Ramos (cell line): ENCODE measurements around the gene ANAPC2.

ENCODE experiments used
- in situ Hi-C: fragments of 300-500 bp; cut with MboI; formaldehyde crosslinking; loops from one replicate; pipeline ENCODE4 v1.14.3; 2022; ENCODE audit warnings: low sequenced_read_pairs; ENCODE audit not compliant: unreplicated experiment

ANAPC2 gene

GRCh38 chr9:137216188-137216965 lies 28.0 kb upstream of the ANAPC2 start:
- in situ Hi-C loops, result no loop called here

- in situ Hi-C loops, result no loop called here
These were observed 27.0 kb upstream of the ANAPC2 start for GRCh38 chr9:137215196-137215986.

- in situ Hi-C loops, result no loop called here
These were observed 26.3 kb upstream of the ANAPC2 start for GRCh38 chr9:137214620-137215019.

GRCh38 chr9:137213160-137214060 lies 25.1 kb upstream of the ANAPC2 start:
- in situ Hi-C loops, result no loop called here

GRCh38 chr9:137212520-137212919 lies 24.2 kb upstream of the ANAPC2 start:
- in situ Hi-C loops, result no loop called here

GRCh38 chr9:137211532-137211931 lies 23.2 kb upstream of the ANAPC2 start:
- in situ Hi-C loops, result no loop called here

- in situ Hi-C loops, result no loop called here
These were observed 18.2 kb upstream of the ANAPC2 start for GRCh38 chr9:137206602-137207001.

GRCh38 chr9:137205126-137206069 lies 17.0 kb upstream of the ANAPC2 start, which contains the start of the genes NDOR1 and TMEM203:
Gene NDOR1 (plus strand): TSS chr9:137205700. CDS start chr9:137205778, 78 bp downstream.
Gene TMEM203 (minus strand): TSS chr9:137205648. CDS start chr9:137205414, 234 bp downstream.
- in situ Hi-C loops, result no loop called here

- in situ Hi-C loops, result no loop called here
These were observed 16.4 kb upstream of the ANAPC2 start for GRCh38 chr9:137204731-137205125.

- in situ Hi-C loops, result no loop called here
These were observed 14.6 kb upstream of the ANAPC2 start for GRCh38 chr9:137202966-137203365.

GRCh38 chr9:137201205-137201868 lies 13.0 kb upstream of the ANAPC2 start:
- in situ Hi-C loops, result no loop called here

GRCh38 chr9:137200311-137201204 lies 12.2 kb upstream of the ANAPC2 start, which contains the start of gene TPRN:
Gene TPRN (minus strand): TSS chr9:137200741. CDS start chr9:137200711, 30 bp downstream.
- in situ Hi-C loops, result no loop called here

- in situ Hi-C loops, result no loop called here
These were observed 11.2 kb upstream of the ANAPC2 start for GRCh38 chr9:137199411-137200121.

- in situ Hi-C loops, result no loop called here
These were observed 10.5 kb upstream of the ANAPC2 start for GRCh38 chr9:137198902-137199283.

- in situ Hi-C loops, result no loop called here
These were observed 9.9 kb upstream of the ANAPC2 start for GRCh38 chr9:137198051-137198901.

GRCh38 chr9:137195525-137196220 lies 7.3 kb upstream of the ANAPC2 start:
- in situ Hi-C loops, result no loop called here
